Fibroblast of lung (primary cell): ENCODE results near the gene EDEM1. TPM values are rescaled to one million over a fixed set of nuclear protein-coding genes. Genes with fewer than 3 reads are reported as not detected.

Experiments
- DNase-seq, 2 donors: peaks; one replicate each; pipeline versions ENCODE4 v3.0.0 to v3.0.0-alpha.2; 2010; ENCODE audit warnings: low read depth in 2 of 2
- H2AFZ ChIP-seq: 2 replicates; pipeline ENCODE4 v1.5.1; 2012; ENCODE audit warnings: low read length, control low read depth, inconsistent platforms
- H3K27ac ChIP-seq: 2 replicates; pipeline ENCODE4 v1.5.1; 2011; ENCODE audit warnings: low read length, control low read depth; ENCODE audit not compliant: insufficient read depth
- H3K27me3 ChIP-seq: 2 replicates; pipeline ENCODE4 v1.5.1; 2011; ENCODE audit warnings: mild to moderate bottlenecking, low read length; ENCODE audit not compliant: control insufficient read depth, insufficient read depth
- H3K36me3 ChIP-seq: 2 replicates; pipeline ENCODE4 v1.5.1; 2011; ENCODE audit warnings: low read length; ENCODE audit not compliant: control insufficient read depth, insufficient read depth
- H3K4me1 ChIP-seq: 2 replicates; pipeline ENCODE4 v1.5.1; 2011; ENCODE audit warnings: low read length; ENCODE audit not compliant: control insufficient read depth, insufficient read depth; ENCODE audit errors: extremely low read depth
- H3K4me2 ChIP-seq: 2 replicates; pipeline ENCODE4 v1.5.1; 2011; ENCODE audit warnings: low read length, control low read depth; ENCODE audit not compliant: insufficient read depth; ENCODE audit errors: extremely low read depth
- H3K4me3 ChIP-seq, 4 experiments: fragments of 200-600 bp in 1 of 4; sonication (generic) in 1 of 4; replicated peaks in 1 of 4; 2 replicates each; pipeline ENCODE4 v1.5.1; 2011 to 2016; ENCODE audit warnings: low read length in 4 of 4, low read depth in 3 of 4, mild to moderate bottlenecking in 3 of 4, control low read depth in 2 of 4, inconsistent platforms in 1 of 4, mixed read lengths in 1 of 4; ENCODE audit not compliant: insufficient read depth in 1 of 4; ENCODE audit errors: control extremely low read depth in 1 of 4
- H3K79me2 ChIP-seq: 2 replicates; pipeline ENCODE4 v1.5.1; 2012; ENCODE audit warnings: mild to moderate bottlenecking, low read length, inconsistent platforms; ENCODE audit not compliant: control insufficient read depth, insufficient read depth
- H3K9ac ChIP-seq: 2 replicates; pipeline ENCODE4 v1.5.1; 2011; ENCODE audit warnings: mild to moderate bottlenecking, low read length, control low read depth; ENCODE audit not compliant: insufficient read depth
- H3K9me3 ChIP-seq: 2 replicates; pipeline ENCODE4 v1.5.1; 2012; ENCODE audit warnings: low read depth, low read length; ENCODE audit not compliant: control insufficient read depth, insufficient read depth
- H4K20me1 ChIP-seq: 2 replicates; pipeline ENCODE4 v1.5.1; 2011; ENCODE audit warnings: low read length; ENCODE audit not compliant: control insufficient read depth, insufficient read depth; ENCODE audit errors: extremely low read depth
- EZH2 ChIP-seq: IDR thresholded peaks from 2 replicates; pipeline ENCODE4 v1.5.1; 2012; ENCODE audit warnings: low read length, control low read depth, mild to moderate bottlenecking; ENCODE audit errors: missing control alignments
- polyA plus RNA-seq, 2 donors: library from polyadenylated mRNA; depleted of rRNA in 1 of 2; stranded (reverse) in 1 of 2; unstranded in 1 of 2; fragments of >200 nt; gene quantifications; 2 replicates each; pipeline ENCODE4 v1.2.1, GENCODE V29; 2011 to 2012; ENCODE audit warnings: missing spikeins in 1 of 2
- total RNA-seq: library from RNA; depleted of rRNA; stranded (reverse); fragments of >200 nt; gene quantifications from 2 replicates; pipeline ENCODE4 v1.2.1, GENCODE V29; 2014
- TF ChIP-seq, protein P1 (sequence below), 2 donors: IDR thresholded peaks in 1 of 2; conservative IDR thresholded peaks in 1 of 2; 1 replicate in 1 of 2; 2 replicates in 1 of 2; pipeline ENCODE4 v1.5.1; 2011 to 2012; ENCODE audit warnings: low read length in 2 of 2, control low read depth in 1 of 2, inconsistent platforms in 1 of 2, low read depth in 1 of 2, mild to moderate bottlenecking in 1 of 2

Gene EDEM1
- total and polyA plus RNA-seq, 2 donors (not counting 1 experiment from before 2014, with no cell fraction given): 23.6 to 42.4 TPM

DNA sequence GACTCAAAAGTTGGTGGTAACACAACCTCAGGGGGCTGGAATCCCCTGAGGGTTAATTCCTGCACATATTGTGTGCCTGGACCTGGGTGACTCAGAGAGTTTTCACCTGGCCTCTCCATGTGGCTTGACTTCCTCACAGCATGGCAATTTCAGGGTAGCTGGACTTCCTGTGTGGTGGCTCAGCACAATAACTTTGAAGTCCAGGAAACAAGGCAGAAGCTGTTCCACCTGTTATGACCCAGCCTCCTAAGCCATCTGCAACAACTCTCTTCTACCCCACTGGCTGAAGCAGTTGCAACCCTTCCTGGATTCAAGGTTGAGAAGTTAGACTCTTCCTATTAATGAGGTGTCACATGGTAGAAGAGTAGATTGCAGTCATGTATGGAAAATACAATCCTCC lies 58.4 kb downstream of the EDEM1 start:
- Histone ChIP-seq H3K9ac (no peak overlapping the region), H3K27me3 (no peaks in the 10 kb centered on the region), H2AFZ (no peak overlapping the region), H3K27ac (no peak overlapping the region), H3K9me3 (no peaks in the 10 kb centered on the region), H3K4me3 (no peak overlapping the region), H4K20me1 (no peaks in the 10 kb centered on the region), H3K79me2 (no peaks in the 10 kb centered on the region), H3K36me3 (no peaks in the 10 kb centered on the region), H3K4me1 (no peaks in the 10 kb centered on the region), H3K4me2 (no peak overlapping the region)
- DNase-seq: no peak
- TF ChIP-seq, protein P1, sequence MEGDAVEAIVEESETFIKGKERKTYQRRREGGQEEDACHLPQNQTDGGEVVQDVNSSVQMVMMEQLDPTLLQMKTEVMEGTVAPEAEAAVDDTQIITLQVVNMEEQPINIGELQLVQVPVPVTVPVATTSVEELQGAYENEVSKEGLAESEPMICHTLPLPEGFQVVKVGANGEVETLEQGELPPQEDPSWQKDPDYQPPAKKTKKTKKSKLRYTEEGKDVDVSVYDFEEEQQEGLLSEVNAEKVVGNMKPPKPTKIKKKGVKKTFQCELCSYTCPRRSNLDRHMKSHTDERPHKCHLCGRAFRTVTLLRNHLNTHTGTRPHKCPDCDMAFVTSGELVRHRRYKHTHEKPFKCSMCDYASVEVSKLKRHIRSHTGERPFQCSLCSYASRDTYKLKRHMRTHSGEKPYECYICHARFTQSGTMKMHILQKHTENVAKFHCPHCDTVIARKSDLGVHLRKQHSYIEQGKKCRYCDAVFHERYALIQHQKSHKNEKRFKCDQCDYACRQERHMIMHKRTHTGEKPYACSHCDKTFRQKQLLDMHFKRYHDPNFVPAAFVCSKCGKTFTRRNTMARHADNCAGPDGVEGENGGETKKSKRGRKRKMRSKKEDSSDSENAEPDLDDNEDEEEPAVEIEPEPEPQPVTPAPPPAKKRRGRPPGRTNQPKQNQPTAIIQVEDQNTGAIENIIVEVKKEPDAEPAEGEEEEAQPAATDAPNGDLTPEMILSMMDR (conservative IDR thresholded peaks at IDR 0.05 in 1 of 2, IDR thresholded peaks at IDR 0.05 in 1 of 2; ENCODE audit: low read depth in 1 of 2, low read length in 2 of 2): no peak
- no peak for TF ChIP-seq EZH2

DNA sequence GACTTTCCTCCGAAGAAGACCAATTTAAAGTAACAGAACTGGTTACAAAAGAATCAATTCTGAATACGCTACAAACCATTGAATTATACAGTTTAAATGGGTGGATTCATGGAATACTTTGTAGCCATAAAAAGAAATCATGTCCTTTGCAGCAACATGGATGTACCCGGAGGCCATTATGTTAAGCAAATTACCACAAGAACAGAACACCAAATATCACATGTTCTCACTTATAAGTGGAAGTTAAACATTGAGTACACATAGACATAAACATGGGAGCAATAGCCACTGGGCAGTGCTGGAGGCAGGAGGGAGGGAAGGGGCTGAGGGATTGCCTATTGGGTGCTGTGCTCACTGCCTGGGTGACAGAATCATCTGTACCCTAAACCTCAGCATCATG lies 61.3 kb downstream of the EDEM1 start:
- DNase-seq: no peak
- Histone ChIP-seq H3K36me3 (no peaks in the 10 kb centered on the region), H3K9ac (no peak overlapping the region), H2AFZ (no peak overlapping the region), H3K4me1 (no peaks in the 10 kb centered on the region), H4K20me1 (no peaks in the 10 kb centered on the region), H3K4me2 (no peak overlapping the region), H3K27me3 (no peaks in the 10 kb centered on the region), H3K9me3 (no peaks in the 10 kb centered on the region), H3K79me2 (no peaks in the 10 kb centered on the region), H3K27ac (no peak overlapping the region), H3K4me3 (no peak overlapping the region)
- TF ChIP-seq EZH2: no peak
- TF ChIP-seq, protein P1 (conservative IDR thresholded peaks at IDR 0.05 in 1 of 2, IDR thresholded peaks at IDR 0.05 in 1 of 2; ENCODE audit: low read depth in 1 of 2, low read length in 2 of 2): no peak

- H3K79me2 ChIP-seq: no peaks in the 10 kb centered on the region
- no peak for TF ChIP-seq EZH2
- TF ChIP-seq, protein P1 (conservative IDR thresholded peaks at IDR 0.05 in 1 of 2, IDR thresholded peaks at IDR 0.05 in 1 of 2; ENCODE audit: low read depth in 1 of 2, low read length in 2 of 2): no peak
- no peaks in the 10 kb centered on the region for H4K20me1 ChIP-seq
- peak overlapping the region; percentile 80 for H3K4me2 ChIP-seq
- no peak overlapping the region for H3K27ac ChIP-seq
- H3K9ac ChIP-seq: no peak overlapping the region
- H2AFZ ChIP-seq: peak overlapping the region; percentile 49
- peak overlapping the region; percentile 30 to 57 (median 41) for H3K4me3 ChIP-seq
- H3K27me3 ChIP-seq: no peaks in the 10 kb centered on the region
- H3K36me3 ChIP-seq: no peaks in the 10 kb centered on the region
- no peaks in the 10 kb centered on the region for H3K9me3 ChIP-seq
- H3K4me1 ChIP-seq: no peaks in the 10 kb centered on the region
- DNase-seq: peak; percentile 3 to 17
These were observed 63.1 kb downstream of the EDEM1 start for GRCh38 chr3:5250467-5251195.
